Measurements from ENCODE around the gene FPGS.

Gene FPGS

DNA sequence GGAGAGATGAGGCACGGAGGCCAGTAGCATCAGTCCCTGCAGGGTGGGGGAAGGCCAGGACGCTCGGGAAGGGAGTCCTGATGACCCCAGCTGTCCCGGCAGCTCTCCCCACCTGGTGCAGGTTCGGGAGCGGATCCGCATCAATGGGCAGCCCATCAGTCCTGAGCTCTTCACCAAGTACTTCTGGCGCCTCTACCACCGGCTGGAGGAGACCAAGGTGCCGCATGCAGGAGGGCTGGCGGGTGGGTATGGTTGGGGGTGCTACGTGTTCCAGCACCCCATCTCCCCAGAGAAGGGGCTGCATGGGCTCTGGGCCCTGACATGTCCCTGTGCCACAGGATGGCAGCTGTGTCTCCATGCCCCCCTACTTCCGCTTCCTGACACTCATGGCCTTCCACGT, 4.2 kb downstream of the FPGS start:
- no peak for DNase-seq (ENCODE audit: low read depth)
- H3K4me3 ChIP-seq (ENCODE audit: control insufficient read depth, low read depth, low read length): no peak overlapping the region
- TF ChIP-seq, protein P1, sequence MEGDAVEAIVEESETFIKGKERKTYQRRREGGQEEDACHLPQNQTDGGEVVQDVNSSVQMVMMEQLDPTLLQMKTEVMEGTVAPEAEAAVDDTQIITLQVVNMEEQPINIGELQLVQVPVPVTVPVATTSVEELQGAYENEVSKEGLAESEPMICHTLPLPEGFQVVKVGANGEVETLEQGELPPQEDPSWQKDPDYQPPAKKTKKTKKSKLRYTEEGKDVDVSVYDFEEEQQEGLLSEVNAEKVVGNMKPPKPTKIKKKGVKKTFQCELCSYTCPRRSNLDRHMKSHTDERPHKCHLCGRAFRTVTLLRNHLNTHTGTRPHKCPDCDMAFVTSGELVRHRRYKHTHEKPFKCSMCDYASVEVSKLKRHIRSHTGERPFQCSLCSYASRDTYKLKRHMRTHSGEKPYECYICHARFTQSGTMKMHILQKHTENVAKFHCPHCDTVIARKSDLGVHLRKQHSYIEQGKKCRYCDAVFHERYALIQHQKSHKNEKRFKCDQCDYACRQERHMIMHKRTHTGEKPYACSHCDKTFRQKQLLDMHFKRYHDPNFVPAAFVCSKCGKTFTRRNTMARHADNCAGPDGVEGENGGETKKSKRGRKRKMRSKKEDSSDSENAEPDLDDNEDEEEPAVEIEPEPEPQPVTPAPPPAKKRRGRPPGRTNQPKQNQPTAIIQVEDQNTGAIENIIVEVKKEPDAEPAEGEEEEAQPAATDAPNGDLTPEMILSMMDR (conservative IDR thresholded peaks at IDR 0.05; ENCODE audit: control insufficient read depth, insufficient read depth, low read depth, low read length): no peak

DNA sequence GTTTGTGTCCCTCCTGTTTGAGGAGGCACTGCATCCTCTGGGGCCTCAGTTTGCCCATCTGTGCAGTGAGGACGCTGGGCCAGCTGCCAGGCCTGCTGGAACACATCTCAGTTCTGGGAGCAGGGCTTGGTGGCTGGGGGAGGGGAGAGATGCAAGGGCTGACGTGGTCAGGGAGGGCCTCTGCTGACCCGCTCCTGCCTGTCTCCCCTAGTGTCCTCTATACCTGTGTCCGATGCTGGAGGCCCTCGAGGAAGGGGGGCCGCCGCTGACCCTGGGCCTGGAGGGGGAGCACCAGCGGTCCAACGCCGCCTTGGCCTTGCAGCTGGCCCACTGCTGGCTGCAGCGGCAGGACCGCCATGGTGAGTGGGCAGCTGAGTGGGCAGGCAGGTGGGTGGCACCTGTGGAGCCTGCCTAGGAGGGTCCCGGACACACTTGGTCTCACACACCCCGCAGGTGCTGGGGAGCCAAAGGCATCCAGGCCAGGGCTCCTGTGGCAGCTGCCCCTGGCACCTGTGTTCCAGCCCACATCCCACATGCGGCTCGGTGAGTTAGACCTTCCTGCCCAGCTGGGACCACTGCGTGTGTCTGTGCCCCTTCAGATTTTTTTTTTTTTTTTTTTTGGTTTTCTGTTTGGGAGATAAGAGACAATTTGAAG, 5.8 kb downstream of the FPGS start:
- TF ChIP-seq, protein P1 (conservative IDR thresholded peaks at IDR 0.05; ENCODE audit: control insufficient read depth, insufficient read depth, low read depth, low read length): no peak
- DNase-seq (ENCODE audit: low read depth): no peak
- H3K4me3 ChIP-seq (ENCODE audit: control insufficient read depth, low read depth, low read length): no peak overlapping the region

DNA sequence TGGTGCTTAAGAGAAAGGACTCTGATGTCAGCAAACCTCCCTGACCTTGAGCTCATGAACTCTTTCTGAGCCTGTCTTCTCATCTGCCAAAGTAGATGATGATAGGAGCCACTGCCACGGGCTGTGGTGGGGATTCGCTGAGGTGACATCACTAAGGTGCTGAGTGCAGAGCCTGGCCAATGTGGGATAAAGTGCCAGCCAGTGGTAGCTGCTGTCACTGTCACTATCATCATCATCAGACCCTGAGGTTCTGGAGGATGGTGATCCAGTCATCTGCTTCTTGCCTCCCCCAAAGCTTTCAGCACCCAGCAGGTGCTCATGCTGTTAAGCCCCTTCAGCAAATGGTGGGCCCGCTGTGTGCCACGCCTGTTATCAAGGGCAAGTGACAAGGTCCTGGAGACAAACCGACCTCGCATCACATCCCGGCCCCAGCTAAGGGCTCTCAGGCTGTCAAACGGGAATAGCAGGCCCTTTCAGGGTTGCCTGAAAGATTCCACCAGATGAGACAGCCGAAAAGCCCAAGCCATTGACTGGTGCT, 6.4 kb downstream of the FPGS start:
- H3K4me3 ChIP-seq (ENCODE audit: control insufficient read depth, low read depth, low read length): no peak overlapping the region
- DNase-seq (ENCODE audit: low read depth): no peak
- TF ChIP-seq, protein P1 (conservative IDR thresholded peaks at IDR 0.05; ENCODE audit: control insufficient read depth, insufficient read depth, low read depth, low read length): no peak

DNA sequence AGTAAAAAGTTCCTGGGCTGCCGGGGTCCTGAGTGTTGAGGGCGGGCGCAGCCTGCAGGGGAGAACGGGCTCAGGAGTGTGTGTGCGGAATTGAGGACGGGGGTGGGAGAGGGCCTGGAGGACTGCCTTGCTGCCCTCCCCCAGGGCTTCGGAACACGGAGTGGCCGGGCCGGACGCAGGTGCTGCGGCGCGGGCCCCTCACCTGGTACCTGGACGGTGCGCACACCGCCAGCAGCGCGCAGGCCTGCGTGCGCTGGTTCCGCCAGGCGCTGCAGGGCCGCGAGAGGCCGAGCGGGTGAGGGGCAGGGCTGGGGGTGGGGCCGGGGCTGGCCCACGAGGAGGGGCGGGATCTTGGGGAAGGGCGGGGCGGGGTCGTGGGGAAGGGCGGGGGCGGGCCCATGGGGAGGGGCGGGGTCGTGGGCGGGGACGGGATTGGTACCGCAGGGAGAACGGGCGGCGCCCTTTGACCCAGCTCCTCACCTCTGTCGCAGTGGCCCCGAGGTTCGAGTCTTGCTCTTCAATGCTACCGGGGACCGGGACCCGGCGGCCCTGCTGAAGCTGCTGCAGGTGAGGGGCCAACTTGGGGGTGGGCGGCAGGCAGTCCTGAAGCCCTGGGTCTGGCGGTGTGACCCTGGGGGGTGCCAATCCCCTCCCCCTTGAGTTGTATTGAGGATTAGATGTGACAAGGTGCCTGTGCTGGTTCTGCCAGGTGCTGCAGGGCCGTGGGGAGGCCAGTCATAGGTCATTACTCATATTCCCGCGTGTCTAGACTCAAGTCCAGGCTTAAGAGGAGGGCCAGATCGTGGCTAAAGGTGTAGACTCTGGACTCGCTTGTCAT, 7.1 kb downstream of the FPGS start:
- no peak for DNase-seq (ENCODE audit: low read depth)
- no peak overlapping the region for H3K4me3 ChIP-seq (ENCODE audit: control insufficient read depth, low read depth, low read length)
- TF ChIP-seq, protein P1 (conservative IDR thresholded peaks at IDR 0.05; ENCODE audit: control insufficient read depth, insufficient read depth, low read depth, low read length): no peak

DNA sequence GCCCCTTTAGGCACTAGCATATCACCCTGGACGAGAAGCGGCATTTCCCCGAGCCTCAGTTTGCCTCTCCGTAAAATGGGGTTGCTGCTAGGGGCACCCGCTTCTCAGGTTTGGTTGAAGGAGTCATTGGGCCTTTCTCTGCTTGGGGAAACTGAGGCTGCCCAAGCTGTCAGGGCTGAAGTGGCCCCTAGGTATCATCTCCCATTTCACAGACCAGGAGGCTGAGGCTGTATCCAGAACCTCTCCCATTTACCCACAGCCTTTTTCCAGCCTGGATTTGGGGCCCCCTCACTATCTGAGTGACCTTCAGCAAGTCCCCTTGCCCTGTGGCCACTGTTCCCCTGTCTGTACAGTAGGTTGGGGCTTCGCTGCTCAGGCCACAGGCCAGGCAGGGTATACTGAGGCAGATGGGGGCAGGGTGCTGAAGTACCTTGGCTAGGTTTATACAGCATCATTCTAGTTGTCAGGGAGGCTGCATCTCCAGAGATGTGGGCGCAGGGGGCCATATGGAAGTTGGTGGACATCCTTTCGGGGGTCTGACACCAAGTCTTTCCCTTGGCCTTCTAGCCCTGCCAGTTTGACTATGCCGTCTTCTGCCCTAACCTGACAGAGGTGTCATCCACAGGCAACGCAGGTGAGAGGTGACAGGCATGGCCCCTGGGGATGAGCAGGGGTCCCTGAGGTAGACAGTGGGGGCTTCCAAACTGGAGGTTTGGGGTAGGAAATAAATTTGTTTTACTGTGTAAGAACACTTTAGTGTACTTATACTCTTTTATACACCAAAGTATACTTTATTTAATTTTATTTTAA, 7.9 kb downstream of the FPGS start:
- TF ChIP-seq, protein P1 (conservative IDR thresholded peaks at IDR 0.05; ENCODE audit: control insufficient read depth, insufficient read depth, low read depth, low read length): no peak
- DNase-seq (ENCODE audit: low read depth): no peak
- no peak overlapping the region for H3K4me3 ChIP-seq (ENCODE audit: control insufficient read depth, low read depth, low read length)

DNA sequence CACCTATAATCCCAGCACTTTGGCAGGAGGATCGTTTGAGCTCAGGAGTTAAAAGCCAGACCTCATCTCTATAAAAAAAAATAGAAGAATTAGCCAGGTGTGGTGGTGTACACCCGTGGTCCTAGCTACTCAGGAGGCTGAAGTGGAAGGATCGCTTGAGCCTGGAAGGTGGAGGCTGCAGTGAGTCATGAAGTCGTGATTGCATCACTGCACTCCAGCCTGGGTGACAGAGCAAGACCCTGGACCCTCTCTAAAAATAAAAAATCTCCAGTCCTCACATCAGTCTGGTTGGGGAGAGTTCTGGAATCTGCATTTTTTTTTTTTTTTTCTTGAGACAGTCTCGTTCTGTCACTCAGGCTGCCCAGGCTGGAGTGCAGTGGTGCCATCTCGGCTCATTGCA, 9.3 kb downstream of the FPGS start:
- DNase-seq (ENCODE audit: low read depth): no peak
- TF ChIP-seq, protein P1 (conservative IDR thresholded peaks at IDR 0.05; ENCODE audit: control insufficient read depth, insufficient read depth, low read depth, low read length): no peak
- H3K4me3 ChIP-seq (ENCODE audit: control insufficient read depth, low read depth, low read length): no peak overlapping the region
